ENCODE measurements around the gene THAP9.

The THAP9 gene

DNA sequence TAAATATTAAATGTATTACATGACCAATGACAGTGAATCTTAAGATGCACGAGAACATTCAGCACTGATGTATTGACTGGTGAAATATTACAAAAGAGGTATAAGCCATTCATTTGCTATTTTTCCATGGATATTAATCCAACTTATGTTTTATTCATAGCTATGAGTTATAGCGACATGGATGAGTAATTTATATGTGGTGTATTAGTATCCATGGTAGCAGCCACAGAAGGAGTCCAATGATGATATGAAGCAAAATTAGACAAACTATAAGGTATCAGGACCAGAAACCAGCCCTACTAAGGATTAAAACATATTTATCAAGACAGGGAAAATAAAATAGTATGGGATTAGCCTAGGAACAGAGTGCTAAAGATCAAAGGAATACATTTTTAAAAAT lies 50.7 kb downstream of the THAP9 start:
- H3K4me2 ChIP-seq (ENCODE audit: low read length), result no peak overlapping the region
- H3K4me3 ChIP-seq (ENCODE audit: low read length), result no peak overlapping the region
- TF ChIP-seq, protein P1, sequence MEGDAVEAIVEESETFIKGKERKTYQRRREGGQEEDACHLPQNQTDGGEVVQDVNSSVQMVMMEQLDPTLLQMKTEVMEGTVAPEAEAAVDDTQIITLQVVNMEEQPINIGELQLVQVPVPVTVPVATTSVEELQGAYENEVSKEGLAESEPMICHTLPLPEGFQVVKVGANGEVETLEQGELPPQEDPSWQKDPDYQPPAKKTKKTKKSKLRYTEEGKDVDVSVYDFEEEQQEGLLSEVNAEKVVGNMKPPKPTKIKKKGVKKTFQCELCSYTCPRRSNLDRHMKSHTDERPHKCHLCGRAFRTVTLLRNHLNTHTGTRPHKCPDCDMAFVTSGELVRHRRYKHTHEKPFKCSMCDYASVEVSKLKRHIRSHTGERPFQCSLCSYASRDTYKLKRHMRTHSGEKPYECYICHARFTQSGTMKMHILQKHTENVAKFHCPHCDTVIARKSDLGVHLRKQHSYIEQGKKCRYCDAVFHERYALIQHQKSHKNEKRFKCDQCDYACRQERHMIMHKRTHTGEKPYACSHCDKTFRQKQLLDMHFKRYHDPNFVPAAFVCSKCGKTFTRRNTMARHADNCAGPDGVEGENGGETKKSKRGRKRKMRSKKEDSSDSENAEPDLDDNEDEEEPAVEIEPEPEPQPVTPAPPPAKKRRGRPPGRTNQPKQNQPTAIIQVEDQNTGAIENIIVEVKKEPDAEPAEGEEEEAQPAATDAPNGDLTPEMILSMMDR (IDR thresholded peaks at IDR 0.05; ENCODE audit: low read depth, low read length), result no peak
- TF ChIP-seq EZH2phosphoT487 (IDR thresholded peaks at IDR 0.05; ENCODE audit: low read depth), result no peak
- 0 out of 2 replicates have a peak, but pooled peaks cover under 1% of the 10 kb centered on the region for H3K79me2 ChIP-seq (ENCODE audit: low read length)
- peaks cover 11% of the 10 kb centered on the region for H3K36me3 ChIP-seq (replicated peaks; ENCODE audit: low read depth, low read length)
- no peak overlapping the region for H3K27ac ChIP-seq (ENCODE audit: low read length)
- H3K4me1 ChIP-seq (ENCODE audit: low read length), result no peaks in the 10 kb centered on the region
- no peaks in the 10 kb centered on the region for H3K9me3 ChIP-seq (ENCODE audit: insufficient read depth, low read length)
- H4K20me1 ChIP-seq (ENCODE audit: insufficient read depth, low read length), result no peaks in the 10 kb centered on the region
- H2AFZ ChIP-seq (ENCODE audit: low read depth, low read length), result no peak overlapping the region
- H3K27me3 ChIP-seq (ENCODE audit: low read depth, low read length), result no peaks in the 10 kb centered on the region
- no peak overlapping the region for H3K9ac ChIP-seq (ENCODE audit: low read length)

GRCh38 chr4:82954212-82954611 lies 53.7 kb downstream of the THAP9 start:
- H3K9ac ChIP-seq (ENCODE audit: low read length), result no peak overlapping the region
- no peak overlapping the region for H3K27ac ChIP-seq (ENCODE audit: low read length)
- no peak overlapping the region for H3K4me3 ChIP-seq (ENCODE audit: low read length)
- H3K36me3 ChIP-seq (replicated peaks; ENCODE audit: low read depth, low read length), result peaks cover 14% of the 10 kb centered on the region
- no peaks in the 10 kb centered on the region for H3K27me3 ChIP-seq (ENCODE audit: low read depth, low read length)
- H4K20me1 ChIP-seq (ENCODE audit: insufficient read depth, low read length), result no peaks in the 10 kb centered on the region
- no peak overlapping the region for H2AFZ ChIP-seq (ENCODE audit: low read depth, low read length)
- TF ChIP-seq, protein P1 (IDR thresholded peaks at IDR 0.05; ENCODE audit: low read depth, low read length), result no peak
- no peak for TF ChIP-seq EZH2phosphoT487 (IDR thresholded peaks at IDR 0.05; ENCODE audit: low read depth)
- no peak overlapping the region for H3K4me2 ChIP-seq (ENCODE audit: low read length)
- no peaks in the 10 kb centered on the region for H3K9me3 ChIP-seq (ENCODE audit: insufficient read depth, low read length)
- no peaks in the 10 kb centered on the region for H3K4me1 ChIP-seq (ENCODE audit: low read length)
- H3K79me2 ChIP-seq (ENCODE audit: low read length), result no peaks in the 10 kb centered on the region

- Histone ChIP-seq H3K4me3 (ENCODE audit: low read length) (no peak overlapping the region), H3K36me3 (replicated peaks; ENCODE audit: low read depth, low read length) (peaks cover 20% of the 10 kb centered on the region), H3K4me1 (ENCODE audit: low read length) (no peaks in the 10 kb centered on the region), H4K20me1 (ENCODE audit: insufficient read depth, low read length) (no peaks in the 10 kb centered on the region), H3K79me2 (ENCODE audit: low read length) (no peaks in the 10 kb centered on the region), H3K9ac (ENCODE audit: low read length) (no peak overlapping the region), H3K27ac (ENCODE audit: low read length) (no peak overlapping the region), H2AFZ (ENCODE audit: low read depth, low read length) (no peak overlapping the region), H3K27me3 (ENCODE audit: low read depth, low read length) (no peaks in the 10 kb centered on the region), H3K4me2 (ENCODE audit: low read length) (no peak overlapping the region), H3K9me3 (ENCODE audit: insufficient read depth, low read length) (no peaks in the 10 kb centered on the region)
- TF ChIP-seq, protein P1 (IDR thresholded peaks at IDR 0.05; ENCODE audit: low read depth, low read length), result no peak
- TF ChIP-seq EZH2phosphoT487 (IDR thresholded peaks at IDR 0.05; ENCODE audit: low read depth), result no peak
Measured at GRCh38 chr4:82957045-82957444, 56.5 kb downstream of the THAP9 start.

- Histone ChIP-seq H3K4me3 (ENCODE audit: low read length) (no peak overlapping the region), H3K9me3 (ENCODE audit: insufficient read depth, low read length) (no peaks in the 10 kb centered on the region), H3K4me1 (ENCODE audit: low read length) (no peaks in the 10 kb centered on the region), H2AFZ (ENCODE audit: low read depth, low read length) (no peak overlapping the region), H3K9ac (ENCODE audit: low read length) (no peak overlapping the region), H3K4me2 (ENCODE audit: low read length) (no peak overlapping the region), H3K27me3 (ENCODE audit: low read depth, low read length) (no peaks in the 10 kb centered on the region), H3K79me2 (ENCODE audit: low read length) (no peaks in the 10 kb centered on the region), H3K27ac (ENCODE audit: low read length) (no peak overlapping the region), H3K36me3 (replicated peaks; ENCODE audit: low read depth, low read length) (peaks cover 26% of the 10 kb centered on the region), H4K20me1 (ENCODE audit: insufficient read depth, low read length) (no peaks in the 10 kb centered on the region)
- no peak for TF ChIP-seq EZH2phosphoT487 (IDR thresholded peaks at IDR 0.05; ENCODE audit: low read depth)
- TF ChIP-seq, protein P1 (IDR thresholded peaks at IDR 0.05; ENCODE audit: low read depth, low read length), result no peak
Measured at GRCh38 chr4:82965763-82966162, 65.2 kb downstream of the THAP9 start.

Data from OCI-LY3 (cell line).